Measurements from ENCODE around the gene QARS1.

QARS1 gene

GRCh38 chr3:49104427-49105291 lies at the start of gene QARS1:
Gene QARS1, minus strand, starts transcription at chr3:49104757. Its CDS starts 24 bp downstream, at chr3:49104733.
- peak; percentile 87 for DNase-seq

DNA sequence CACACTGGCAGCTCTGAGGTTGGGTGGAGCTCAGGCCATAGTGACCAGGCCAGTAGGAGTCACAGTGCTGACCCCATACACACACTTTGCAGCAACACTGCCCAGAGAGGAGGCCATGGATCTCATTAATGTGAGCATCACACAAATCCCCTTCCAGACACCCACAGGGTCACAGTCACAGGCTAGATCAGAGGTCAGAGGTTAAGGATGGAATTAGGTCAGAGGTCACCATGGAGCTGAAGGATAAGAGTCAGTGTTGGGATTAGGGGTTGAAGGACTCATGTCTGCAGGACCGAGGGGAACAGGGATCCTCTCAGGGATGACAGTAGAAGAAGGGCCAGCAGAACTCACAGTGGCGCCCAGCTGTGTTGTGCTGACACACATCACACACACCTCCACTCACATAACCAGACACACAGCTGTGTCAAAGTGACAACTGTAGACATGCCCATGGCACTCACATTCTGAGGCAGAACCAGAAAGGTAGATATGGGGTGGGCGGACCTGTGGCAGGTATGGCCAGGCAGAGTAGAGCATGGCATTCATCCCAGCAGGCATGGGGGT lies 48.9 kb upstream of the QARS1 start:
- no peak for DNase-seq

DNA sequence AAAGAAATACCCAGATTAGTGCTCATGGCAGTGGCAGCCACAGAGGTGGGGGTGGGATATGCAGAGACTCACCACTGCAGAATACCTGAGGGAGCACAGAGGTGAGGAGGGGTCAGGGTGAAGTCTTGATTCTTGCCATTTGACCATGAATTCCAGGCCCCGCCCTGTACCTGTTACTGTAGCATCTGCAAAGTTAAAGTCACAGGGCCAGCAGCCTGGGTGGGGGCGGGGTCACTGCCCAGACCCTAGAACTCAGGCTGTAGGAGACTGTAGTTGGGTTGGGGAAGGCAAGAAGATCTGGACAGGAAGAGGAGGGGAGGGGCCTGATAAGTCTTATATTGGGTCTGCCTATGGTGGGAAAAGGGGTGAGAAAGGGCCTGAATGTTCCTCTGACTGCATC lies 47.1 kb upstream of the QARS1 start:
- no peak for DNase-seq

- no peak for DNase-seq
Observed at GRCh38 chr3:49148159-49148558, 43.6 kb upstream of the QARS1 start.

- DNase-seq: no peak
Observed at GRCh38 chr3:49140080-49140479, 35.5 kb upstream of the QARS1 start.

- DNase-seq: no peak
Observed at GRCh38 chr3:49135499-49135898, 30.9 kb upstream of the QARS1 start.

- no peak for DNase-seq
Observed at GRCh38 chr3:49134471-49135265, 30.1 kb upstream of the QARS1 start.

DNA sequence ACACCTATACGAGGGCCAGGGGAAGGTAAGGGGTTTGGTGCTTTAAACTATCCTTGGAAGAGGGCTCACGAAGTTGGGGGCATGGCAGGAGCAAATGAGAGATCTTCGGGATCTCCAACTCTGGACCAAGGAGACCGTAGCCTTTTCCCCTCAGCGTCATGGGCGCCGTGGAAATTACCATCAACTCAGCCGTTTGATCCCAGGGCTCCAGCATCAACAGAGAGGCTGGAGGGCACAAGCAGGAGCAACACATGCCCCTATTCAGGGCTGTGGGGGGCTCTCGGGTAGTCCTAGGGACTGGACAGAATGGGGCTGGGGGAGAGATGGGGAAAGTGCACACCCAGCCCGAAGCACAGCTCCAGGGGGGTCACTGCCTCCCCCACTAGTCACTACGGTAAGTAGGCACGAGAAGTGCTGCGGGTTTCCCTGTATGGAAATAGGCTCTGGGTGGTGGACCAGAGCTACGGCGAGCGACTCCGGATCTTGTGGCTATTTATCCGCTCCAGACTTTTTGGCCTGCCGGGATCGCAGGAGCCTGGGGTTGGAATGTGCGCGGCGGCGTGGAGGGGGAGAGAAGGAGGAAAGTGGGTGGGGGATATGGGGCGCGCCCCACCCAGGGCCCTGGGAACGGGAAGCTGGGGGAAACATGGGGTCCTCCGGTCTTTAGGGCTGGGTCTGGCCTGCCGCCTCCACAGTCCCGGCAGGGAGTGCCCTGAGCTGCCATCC lies 28.8 kb upstream of the QARS1 start:
- DNase-seq: no peak

GRCh38 chr3:49132437-49133225 lies 28.1 kb upstream of the QARS1 start, which contains the start of gene LAMB2:
Gene LAMB2, minus strand, starts transcription at chr3:49133050. Its CDS starts 183 bp downstream, at chr3:49132867.
- DNase-seq: no peak

DNA sequence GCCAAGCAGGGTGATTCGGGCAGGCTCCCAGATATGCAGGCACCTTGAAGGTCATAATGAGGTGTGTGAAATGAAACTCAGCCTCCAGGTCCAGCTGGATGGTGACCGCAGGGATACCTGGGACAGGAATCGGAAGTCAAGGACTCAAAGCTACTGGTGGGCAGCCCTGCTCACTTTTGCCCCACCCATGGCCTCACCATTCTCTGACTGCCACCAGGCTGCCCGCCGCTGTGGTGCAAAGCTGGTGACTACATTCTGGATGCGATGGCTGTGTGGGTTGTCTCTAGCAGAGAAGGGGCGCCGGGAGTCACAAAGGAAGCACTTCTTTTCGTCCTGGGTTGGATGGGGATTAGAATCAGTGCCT lies 27.5 kb upstream of the QARS1 start:
- DNase-seq: no peak

DNA sequence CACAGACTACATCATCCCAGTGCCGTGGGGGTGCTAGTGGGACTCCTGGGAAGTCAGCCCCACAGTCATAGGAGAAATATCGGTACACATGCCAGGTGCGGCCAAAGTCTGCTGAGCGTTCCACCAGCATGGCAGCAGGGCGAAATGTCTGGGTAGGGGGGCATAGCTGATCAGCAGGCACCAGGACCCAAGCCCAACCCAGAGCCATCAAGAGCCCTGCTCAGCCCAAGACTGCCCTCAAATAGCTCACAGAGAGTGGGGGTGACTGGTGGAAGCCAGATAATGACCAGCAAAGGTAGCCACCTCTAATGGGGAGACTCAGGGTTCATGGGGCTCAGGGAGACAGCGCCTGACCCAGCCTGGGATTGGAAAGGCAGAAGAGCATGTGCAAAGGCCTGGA lies 27.0 kb upstream of the QARS1 start:
- no peak for DNase-seq

DNA sequence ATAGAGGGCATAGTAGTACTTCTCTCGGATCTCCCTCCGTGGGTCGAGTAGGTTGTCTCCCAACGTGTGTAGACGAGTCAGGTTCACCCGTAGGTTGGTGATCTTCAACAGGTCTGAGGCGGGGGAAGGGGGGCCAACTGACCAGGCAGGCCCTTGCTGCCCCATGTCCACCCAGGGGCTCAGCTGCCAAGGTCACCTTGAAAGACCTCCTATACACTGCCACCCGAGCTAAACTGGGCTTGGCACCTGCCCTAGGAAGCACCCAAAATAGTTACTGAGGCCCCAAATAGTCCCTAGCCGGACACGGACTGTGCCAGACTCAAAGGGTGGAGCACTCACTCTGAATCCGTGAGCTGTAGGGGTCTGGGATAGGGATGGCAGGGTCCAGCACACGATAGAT lies 26.5 kb upstream of the QARS1 start:
- no peak for DNase-seq

- no peak for DNase-seq
Observed at GRCh38 chr3:49124991-49125670, 20.6 kb upstream of the QARS1 start.

DNA sequence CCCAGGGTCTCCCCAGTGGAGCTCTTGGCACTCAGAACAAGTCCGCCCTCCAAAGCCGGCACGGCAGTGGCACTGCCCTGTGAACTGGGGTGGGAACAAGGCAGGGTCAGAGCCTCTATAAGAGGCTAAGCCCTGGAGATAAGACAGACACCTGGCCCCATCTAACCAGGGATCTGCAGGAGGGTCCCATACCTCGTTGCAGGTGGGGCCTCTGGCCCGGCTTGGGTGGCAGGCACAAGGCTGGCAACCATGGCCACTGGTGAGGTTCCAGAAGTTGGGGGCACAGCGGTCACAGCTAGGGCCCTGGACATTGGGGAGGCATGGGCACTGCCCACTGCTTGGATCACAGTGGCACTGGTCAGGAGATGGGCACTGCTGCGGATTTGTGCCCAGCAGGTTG lies 19.6 kb upstream of the QARS1 start:
- no peak for DNase-seq

DNA sequence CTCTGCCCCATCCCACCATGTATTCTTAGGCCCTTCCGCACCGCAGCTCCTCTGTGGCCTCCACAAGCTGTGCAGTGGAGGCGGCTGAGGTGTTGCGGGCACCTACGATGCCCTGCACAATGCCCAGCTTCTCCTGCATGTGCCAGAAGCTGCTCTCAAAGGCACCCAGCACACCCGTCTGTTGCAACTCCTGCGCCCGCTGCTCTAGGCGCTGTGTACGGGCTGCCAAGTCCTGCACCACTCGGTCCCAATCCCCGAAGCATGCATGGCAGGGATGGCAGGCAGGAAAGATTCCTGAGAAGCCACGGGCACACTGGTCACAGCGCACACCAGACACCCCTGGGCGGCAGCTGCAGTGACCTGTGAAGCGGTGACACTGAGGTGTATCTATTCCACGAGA lies 19.1 kb upstream of the QARS1 start:
- DNase-seq: no peak

GRCh38 chr3:49122886-49123545 lies 18.5 kb upstream of the QARS1 start:
- no peak for DNase-seq

DNA sequence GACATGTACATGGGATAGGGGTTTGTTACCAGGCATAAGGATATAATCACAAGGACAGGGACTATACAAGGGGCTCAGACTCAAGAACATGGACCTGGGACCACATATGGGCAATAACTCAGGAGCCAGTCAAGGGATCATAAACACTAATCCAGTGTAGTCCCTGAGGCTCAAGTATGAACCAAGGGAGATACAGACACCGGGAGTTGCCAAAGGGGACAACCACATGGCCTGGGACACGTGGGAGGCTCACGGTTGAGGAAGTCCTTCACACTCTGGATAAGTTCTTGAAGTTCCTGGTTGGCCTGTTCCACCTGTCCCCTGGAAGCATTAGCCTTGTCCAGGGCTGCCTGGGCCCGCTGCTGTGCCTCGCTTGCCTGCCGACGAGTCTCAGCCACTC lies 17.9 kb upstream of the QARS1 start:
- DNase-seq: no peak

DNA sequence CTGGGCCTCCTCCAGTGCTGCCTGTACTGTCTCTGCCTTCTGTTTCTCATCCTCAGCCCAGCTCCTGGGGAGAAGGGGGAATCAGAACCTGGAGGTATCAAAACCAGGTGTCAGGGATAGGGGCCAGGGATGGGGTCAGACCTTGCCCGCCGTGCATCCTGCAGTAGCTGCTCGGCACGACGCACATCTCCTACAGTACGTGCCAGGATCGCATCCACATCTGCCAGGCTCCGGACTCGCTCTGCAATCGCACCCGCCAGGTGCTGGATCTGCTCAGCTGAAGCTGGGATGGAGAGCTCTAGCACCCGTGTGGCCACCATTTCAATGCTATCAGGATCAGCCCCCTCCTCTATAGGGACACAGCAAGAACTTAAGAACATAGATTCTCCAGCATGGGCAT lies 17.5 kb upstream of the QARS1 start:
- DNase-seq: no peak

DNA sequence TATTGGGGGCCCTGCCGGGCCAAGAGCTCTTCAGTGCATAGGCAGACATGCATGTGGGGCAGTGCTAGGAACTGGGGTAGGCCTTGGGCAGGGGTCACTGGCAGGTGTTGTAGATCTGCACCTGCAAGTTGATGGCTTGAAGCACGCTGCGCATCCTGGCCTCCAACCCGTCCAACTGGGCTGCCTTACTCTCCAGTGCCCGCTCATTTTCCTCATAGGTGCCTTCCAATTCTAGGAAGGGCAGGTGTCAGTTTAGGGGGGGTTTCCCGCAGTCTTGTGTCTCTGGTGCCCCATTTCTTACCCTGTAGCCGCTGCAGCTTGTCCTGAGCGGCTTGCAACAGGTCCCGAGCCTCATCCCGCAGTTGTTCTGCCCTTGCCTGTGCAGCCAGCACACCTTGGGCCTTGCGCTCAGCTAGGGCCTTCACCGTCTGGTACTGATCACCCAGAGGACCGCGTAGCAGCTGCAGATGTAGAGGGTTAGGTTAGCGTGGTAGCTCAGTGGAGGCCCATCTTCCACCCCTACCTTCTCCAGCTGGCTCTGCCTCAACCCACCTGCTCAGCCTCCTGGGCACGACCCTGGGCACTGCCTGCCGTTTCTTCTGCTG lies 16.7 kb upstream of the QARS1 start:
- DNase-seq: no peak

DNA sequence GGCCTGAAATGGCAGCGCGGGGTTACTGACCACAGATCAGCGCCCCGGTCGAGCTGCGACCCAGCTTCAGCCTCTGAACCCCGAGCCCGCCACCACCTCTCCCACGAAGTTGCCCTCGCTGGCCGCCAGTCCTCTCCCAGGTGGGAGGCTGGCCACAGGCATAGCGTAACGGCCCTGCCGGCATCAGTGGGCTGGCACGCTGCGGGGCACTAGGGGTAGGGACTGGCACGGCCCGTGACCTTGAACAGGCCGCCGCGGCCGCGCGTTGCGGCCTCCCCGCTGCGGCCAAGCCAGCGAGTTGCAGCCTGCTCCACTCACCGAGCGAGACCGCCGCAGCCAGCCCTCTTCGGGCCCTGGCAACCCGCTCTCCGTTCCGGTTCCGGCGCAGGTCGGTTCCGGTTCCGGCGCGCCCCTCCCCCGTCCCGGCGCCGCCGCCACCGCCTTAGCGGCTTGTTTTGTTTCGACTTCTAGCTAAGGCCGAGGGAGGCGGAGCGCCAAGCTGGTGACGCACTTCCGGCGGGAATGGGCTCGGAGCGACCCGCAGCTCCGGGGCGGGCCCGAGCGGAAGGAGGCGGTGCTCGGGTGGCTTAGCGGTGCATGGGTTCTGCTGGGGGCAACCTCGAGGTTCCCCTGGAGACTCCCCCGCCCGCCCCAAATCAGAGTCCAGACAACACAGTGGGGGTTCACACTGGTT lies 16.0 kb upstream of the QARS1 start, which contains the start of gene USP19:
USP19 (minus strand) TSS at position 386 of the 694 bp plus-strand sequence. CDS start 1,678 bp downstream, outside the sequence.
- DNase-seq: peak; percentile 92
